Effector CD8-positive, alpha-beta T cell (primary cell): ENCODE data around the gene CHAF1B.

Experiments
- DNase-seq: peaks from one replicate; lab custom pipeline; 2025; lab: John Stamatoyannopoulos, UW

CHAF1B gene

GRCh38 chr21:36463204-36463603, 78.0 kb downstream of the CHAF1B start:
- no peak for DNase-seq

- no peak for DNase-seq
Measured at GRCh38 chr21:36463991-36464390, 78.8 kb downstream of the CHAF1B start.

DNA sequence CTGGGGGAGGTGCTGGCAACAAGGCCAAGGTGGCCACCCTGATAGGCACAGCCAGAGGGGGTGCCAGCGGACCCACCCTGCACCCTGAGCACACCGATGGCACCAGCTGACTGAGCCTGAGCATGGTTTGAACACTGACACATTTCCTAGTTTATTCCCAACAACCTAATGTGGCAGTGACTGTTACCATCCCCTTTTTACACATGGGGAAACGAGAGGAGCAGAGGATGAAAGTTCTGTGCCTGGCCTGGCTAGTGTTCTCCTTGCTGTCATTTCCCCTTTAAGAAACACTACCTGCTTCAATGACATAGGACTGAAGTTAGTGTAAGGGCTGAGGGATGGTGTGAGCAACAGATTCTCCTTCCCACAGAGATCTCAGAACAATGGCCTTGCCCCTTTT, 79.4 kb downstream of the CHAF1B start:
- no peak for DNase-seq

DNA sequence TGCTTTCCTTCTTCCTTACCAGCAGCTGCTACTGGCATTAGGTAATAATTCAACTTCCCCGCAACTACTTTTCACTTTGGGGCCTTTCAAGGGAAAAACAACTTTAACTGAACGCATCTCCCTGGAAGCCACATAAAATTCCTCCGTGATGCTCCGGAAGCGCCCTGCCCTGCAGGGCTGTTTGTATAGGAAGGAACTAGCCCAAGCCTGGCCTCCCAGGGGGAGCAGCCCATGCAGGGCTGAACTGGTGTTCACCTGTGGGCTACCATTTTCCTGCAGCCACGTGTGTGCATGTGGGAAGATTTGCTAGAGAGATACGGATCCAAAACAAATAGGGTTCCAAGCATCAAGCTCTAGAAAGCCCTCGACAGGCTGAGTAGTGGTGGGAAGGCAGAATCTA, 80.3 kb downstream of the CHAF1B start:
- no peak for DNase-seq

- DNase-seq: no peak
Measured at GRCh38 chr21:36466061-36466511, 80.9 kb downstream of the CHAF1B start.
